HT-29 (cell line): Measurements from ENCODE around the gene USP20. TPM values are rescaled to one million over a fixed set of nuclear protein-coding genes. Genes with fewer than 3 reads are reported as not detected.

Experiments
- DNase-seq: peaks from one replicate; pipeline ENCODE4 v3.0.0-alpha.2; 2015; ENCODE audit warnings: low spot score
- small RNA-seq: library from RNA; depleted of rRNA; stranded (forward); fragments of <200 nt; gene quantifications from one replicate; pipeline ENCODE3, GENCODE V24; 2014
- total RNA-seq: library from RNA; depleted of rRNA; stranded (reverse); fragments of >200 nt; shearing (Covaris generic); gene quantifications from 2 replicates; pipeline ENCODE4 v1.2.3, GENCODE V29; 2014; rRNA removed

Gene USP20
- total RNA-seq, 1 experiment from 2014 or later, result 12.4 TPM

DNA sequence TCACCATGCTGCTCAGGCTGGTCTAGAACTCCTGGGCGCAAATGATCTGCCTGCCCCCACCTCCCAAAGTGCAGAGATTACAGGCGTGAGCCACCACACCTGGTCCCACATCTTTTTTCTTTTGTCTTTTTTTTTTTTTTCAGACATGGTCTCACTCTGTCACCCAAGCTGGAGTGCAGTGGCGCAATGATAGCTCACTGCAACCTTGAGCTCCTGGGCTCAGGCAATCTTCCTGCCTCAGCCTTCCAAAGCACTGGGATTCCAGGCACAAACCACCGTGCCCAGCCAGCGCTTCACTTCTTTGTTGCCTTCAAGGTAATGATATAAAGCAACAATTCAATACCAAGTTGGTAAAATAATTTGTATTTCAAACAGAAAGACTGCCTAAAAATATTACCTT is 78.8 kb downstream of the USP20 start:
- no peak for DNase-seq

DNA sequence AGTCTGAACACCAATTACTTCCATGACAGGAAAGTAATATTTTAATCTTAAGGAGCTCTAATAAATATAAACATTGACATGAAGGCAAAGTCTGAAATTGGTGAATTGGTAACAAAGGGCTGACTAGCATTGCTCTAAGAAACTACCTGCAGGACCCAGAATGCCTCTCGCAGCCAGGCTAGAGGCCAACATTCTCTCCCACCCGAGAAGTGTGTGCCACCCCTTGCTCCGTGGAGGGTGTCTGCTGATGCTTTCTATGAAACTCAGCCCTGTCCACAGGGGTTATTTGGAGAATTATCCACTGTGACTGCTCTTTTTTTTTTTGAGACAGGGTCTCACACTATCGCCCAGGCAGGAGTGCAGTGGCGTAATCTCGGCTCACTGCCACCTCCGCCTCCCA is 81.4 kb downstream of the USP20 start:
- DNase-seq, result no peak

DNA sequence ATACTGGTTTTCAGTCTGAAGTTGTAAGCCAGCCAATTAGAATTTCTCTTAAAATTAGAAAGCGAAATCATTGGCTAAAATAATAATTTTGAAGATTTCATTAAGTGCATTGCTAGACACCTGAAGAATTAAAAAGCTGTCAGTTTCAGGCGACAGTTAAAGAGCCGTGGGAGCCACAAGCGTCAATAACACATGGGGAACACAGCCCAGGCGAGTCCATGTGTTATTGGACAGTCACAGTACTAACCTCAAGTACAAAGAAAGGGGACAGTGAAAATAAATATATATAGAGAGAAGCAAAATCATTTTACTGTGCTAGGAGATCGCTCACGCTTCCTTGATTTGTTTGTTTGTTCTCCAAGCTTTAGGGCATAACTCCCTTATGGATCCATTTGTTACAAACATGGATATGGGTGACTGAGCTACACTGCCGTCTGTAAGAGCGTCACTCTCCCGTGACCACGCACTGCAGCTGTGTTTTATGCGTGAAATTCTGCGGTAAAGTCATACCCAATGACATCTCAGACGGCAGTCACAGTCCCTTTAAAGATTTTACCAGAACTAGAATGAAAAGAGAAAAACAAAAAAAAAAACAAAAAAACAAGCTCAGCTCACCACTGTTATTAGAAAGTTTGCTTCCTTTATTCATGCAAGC is 83.2 kb downstream of the USP20 start:
- no peak for DNase-seq

DNA sequence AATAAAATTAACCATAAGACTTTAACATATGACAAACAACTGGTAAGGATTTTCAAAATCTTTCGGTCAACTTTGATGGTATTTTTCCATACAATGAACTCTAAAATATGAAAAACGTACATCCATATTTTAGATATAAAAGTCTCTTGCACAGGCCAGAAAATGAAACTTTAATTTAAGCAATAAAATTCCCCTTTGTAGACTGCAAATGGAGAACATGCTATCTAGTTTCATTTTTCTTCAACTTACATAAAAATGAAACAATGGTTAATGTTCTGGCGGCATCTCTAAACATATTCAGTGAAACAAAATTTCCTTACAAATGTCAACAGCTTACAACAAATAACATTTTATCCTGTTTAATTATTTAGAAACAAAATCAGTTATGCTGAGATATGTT is 84.0 kb downstream of the USP20 start:
- no peak for DNase-seq

DNA sequence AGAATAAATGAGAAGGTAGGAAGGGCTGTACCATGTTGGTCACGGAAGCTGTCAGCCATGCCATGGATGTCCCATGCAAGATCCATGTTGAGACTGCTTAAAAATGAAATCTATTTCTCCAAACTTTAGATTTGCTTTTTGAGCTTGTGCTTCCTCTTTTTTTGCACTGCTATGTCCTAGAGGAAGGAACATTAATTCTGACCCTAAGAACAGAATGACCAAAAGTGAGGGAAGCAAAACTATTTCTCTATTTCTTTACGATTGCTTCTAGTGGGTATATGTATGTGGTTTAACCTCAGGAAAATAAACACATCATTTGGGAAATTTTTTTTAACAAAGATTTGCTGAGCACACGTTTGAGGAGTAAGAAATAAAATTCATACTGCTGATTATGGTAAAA is 84.6 kb downstream of the USP20 start:
- no peak for DNase-seq

DNA sequence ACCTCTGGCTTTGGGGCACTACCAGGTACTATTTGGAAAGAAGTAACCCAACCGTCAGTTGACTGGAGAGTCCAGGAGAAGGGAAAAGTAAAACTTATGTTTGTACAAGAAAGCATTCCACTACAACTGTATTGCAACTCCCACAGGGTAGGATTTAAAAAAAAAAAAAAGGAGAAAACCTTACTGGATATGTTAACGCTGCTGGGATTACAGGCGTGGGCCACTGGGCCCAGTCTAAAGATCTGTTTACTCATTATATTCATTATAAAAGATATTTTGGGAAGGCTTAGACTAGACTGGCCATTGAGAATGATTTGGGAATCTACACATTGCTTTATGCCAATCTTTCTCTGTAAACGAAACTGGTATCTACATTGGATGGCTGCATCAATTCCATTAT is 86.6 kb downstream of the USP20 start:
- no peak for DNase-seq

DNA sequence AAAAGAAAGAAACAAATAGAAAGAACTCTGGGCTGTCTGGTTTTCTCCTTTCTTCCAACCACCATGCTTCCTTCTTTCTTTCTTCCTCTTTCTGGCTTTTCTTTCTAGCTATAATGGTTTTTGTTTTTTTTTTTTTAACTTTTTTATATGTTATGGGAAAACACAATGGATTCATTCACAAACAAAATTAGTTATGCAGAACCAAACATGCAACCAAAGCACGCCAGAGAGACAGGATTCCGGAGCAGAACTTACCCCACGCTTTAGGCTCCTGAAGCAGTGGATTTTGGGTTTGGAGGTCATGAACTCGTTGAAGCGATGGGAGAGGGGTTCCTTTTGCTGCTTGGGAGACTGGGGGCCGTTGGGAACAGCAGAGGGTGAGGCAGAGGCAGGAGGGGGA is 88.3 kb downstream of the USP20 start:
- DNase-seq, result no peak

DNA sequence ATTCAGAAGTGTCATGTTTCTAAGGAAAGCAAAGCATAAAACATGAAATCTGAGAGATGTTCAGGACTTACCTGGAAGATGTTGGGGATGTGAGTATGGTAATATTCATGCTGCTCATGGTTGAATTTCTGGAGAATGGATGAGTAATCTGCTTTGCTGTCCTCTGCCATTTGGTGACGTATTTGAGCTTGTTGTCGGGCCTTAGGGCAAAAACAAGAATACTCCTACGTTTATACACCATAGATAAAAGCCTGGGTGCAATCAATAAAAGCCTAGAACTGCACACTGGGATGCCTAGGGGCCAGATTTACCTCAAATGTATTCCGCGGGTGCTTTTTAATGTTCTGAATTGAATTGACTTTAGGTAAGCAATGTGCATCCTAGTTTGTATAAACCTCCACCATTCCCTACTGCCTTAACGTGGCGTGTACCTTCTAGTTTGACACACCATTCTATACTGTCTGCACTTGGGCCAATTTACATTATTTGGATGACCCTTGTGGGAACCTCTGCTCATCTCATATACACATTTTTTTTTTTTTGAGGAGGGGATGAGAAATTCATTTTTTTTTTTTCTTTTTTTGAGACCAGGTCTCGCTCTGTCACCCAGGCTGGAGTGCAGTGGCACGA is 94.4 kb downstream of the USP20 start:
- DNase-seq, result no peak

DNA sequence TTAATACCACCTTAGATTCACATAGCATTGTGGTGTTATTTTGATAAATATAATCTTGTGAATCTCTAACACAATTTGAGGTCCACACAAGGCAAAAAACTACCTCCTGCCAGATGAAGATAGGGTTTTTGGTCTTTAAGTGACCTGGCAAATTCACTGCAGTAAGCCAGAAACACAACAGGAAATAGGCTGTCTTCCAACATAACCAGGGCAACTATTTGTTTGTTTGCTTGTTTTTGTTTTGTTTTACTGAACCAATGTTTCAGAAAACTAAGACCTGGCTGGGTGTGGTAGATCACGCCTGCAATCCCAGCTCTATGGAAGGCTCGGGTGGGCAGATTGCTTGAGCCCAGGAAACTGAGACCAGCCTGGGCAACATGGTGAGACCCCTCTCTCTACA is 95.5 kb downstream of the USP20 start:
- no peak for DNase-seq

Small RNA genes lying within 50 kb of the gene (small RNA-seq; reads per million reads assigned to genes)
- gene MIR6855, result not detected

Other genes with a start within 250 kb of the USP20 start
- not detected in 2 replicates for gene C9orf50, start 214.4 kb upstream of the USP20 start, total RNA-seq
- 68.7 and 83.8 TPM in 2 replicates for gene NTMT1, start 209.3 kb upstream of the USP20 start, total RNA-seq
- gene ASB6, start 193.3 kb upstream of the USP20 start, total RNA-seq, result 25.5 and 25.9 TPM in 2 replicates
- not detected in 2 replicates for gene PRRX2, start 169.8 kb upstream of the USP20 start, total RNA-seq
- 0.41 and 0.94 TPM in 2 replicates for gene PTGES, start 82.4 kb upstream of the USP20 start, total RNA-seq
- 25.0 and 27.1 TPM in 2 replicates for gene TOR1B, start 32.3 kb upstream of the USP20 start, total RNA-seq
- gene TOR1A, start 11.3 kb upstream of the USP20 start, total RNA-seq, result 21.3 and 25.2 TPM in 2 replicates
- 27.9 and 37.8 TPM in 2 replicates for gene C9orf78, start 183 bp upstream of the USP20 start, total RNA-seq
- gene FNBP1, start 207.7 kb downstream of the USP20 start, total RNA-seq, result 2.4 and 3.1 TPM in 2 replicates
- 12.0 and 13.8 TPM in 2 replicates for gene GPR107, start 218.4 kb downstream of the USP20 start, total RNA-seq